HEK293 (cell line): ENCODE measurements around the gene MISP3.

Source experiments
- CTCF ChIA-PET: fragments of 350-600 bp; formaldehyde crosslinking; extraction: SDS; loops from one replicate; lab custom pipeline; 2021; ENCODE audit warnings: antibody characterized with exemption; lab: Yijun Ruan, JAX
- POLR2A ChIA-PET: fragments of 300-600 bp; formaldehyde crosslinking; extraction: SDS; loops from one replicate; lab custom pipeline; 2020; ENCODE audit warnings: antibody characterized with exemption, inconsistent platforms; lab: Yijun Ruan, JAX
- H3K27ac ChIP-seq: fragments of 200-500 bp; sonication (Bioruptor generic); 2 replicates; pipeline ENCODE4 v1.5.1; 2014; ENCODE audit warnings: low read depth, low read length, control low read depth, inconsistent platforms; ENCODE audit errors: extremely low read depth
- H3K36me3 ChIP-seq, 2 experiments: fragments of 200-500 bp in 1 of 2; sonication (Bioruptor generic) in 1 of 2; 1 replicate in 1 of 2; 2 replicates in 1 of 2; pipeline ENCODE4 v1.5.1; 2014 to 2017; ENCODE audit warnings: inconsistent platforms in 2 of 2, low read length in 2 of 2; ENCODE audit not compliant: control insufficient read depth in 2 of 2, insufficient read depth in 1 of 2
- H3K4me1 ChIP-seq: fragments of 200-500 bp; sonication (Bioruptor generic); 2 replicates; pipeline ENCODE4 v1.5.1; 2014; ENCODE audit warnings: mild to moderate bottlenecking, low read length, inconsistent platforms; ENCODE audit not compliant: control insufficient read depth, insufficient read depth
- H3K4me3 ChIP-seq: 2 replicates; pipeline ENCODE4 v1.5.1; 2011; ENCODE audit warnings: low read depth, mild to moderate bottlenecking, control low read depth, low read length, moderate library complexity
- H3K9me3 ChIP-seq: fragments of 200-500 bp; sonication (Bioruptor generic); 2 replicates; pipeline ENCODE4 v1.5.1; 2014; ENCODE audit warnings: low read depth, low read length, inconsistent platforms; ENCODE audit not compliant: control insufficient read depth, insufficient read depth
- AEBP2 ChIP-seq: fragments of 450-650 bp; formaldehyde crosslinking; IDR thresholded peaks from 2 replicates; pipeline ENCODE4 v1.5.1; 2016; ENCODE audit warnings: missing biosample characterization, missing genetic modification characterization, borderline replicate concordance
- GLIS1 ChIP-seq: fragments of 450-650 bp; formaldehyde crosslinking; IDR thresholded peaks from 2 replicates; pipeline ENCODE4 v1.5.1; 2016; ENCODE audit warnings: missing biosample characterization, missing genetic modification characterization
- GLIS2 ChIP-seq: fragments of 450-650 bp; formaldehyde crosslinking; IDR thresholded peaks from 2 replicates; pipeline ENCODE4 v1.5.1; 2016; ENCODE audit warnings: missing biosample characterization, missing genetic modification characterization
- HOXA7 ChIP-seq: sonication (generic); formaldehyde crosslinking; IDR thresholded peaks from 2 replicates; pipeline ENCODE4 v1.8.1; 2022; ENCODE audit warnings: missing genetic modification reagents, borderline replicate concordance
- IKZF3 ChIP-seq: fragments of 450-650 bp; IDR thresholded peaks from 2 replicates; pipeline ENCODE4 v1.5.0; 2018; ENCODE audit warnings: missing biosample characterization, mild to moderate bottlenecking, missing genetic modification characterization, moderate library complexity
- PRDM1 ChIP-seq: fragments of 450-650 bp; formaldehyde crosslinking; IDR thresholded peaks from 2 replicates; pipeline ENCODE4; 2016; ENCODE audit warnings: missing biosample characterization, missing genetic modification characterization
- SP7 ChIP-seq: fragments of 450-650 bp; formaldehyde crosslinking; IDR thresholded peaks from 2 replicates; pipeline ENCODE4 v1.5.1; 2016; ENCODE audit warnings: missing biosample characterization, missing genetic modification characterization
- YY2 ChIP-seq: fragments of 450-650 bp; formaldehyde crosslinking; IDR thresholded peaks from 2 replicates; pipeline ENCODE4 v1.5.1; 2016; ENCODE audit warnings: missing biosample characterization, missing genetic modification characterization
- ZEB2 ChIP-seq: fragments of 450-650 bp; formaldehyde crosslinking; IDR thresholded peaks from 2 replicates; pipeline ENCODE4 v1.5.1; 2016; ENCODE audit warnings: missing biosample characterization, missing genetic modification characterization
- ZFP37 ChIP-seq: fragments of 450-650 bp; formaldehyde crosslinking; IDR thresholded peaks from 2 replicates; pipeline ENCODE4 v1.5.1; 2016; ENCODE audit warnings: missing biosample characterization, missing genetic modification characterization
- ZNF133 ChIP-seq: fragments of 450-650 bp; formaldehyde crosslinking; IDR thresholded peaks from 2 replicates; pipeline ENCODE4 v1.5.1; 2016; ENCODE audit warnings: missing biosample characterization, missing genetic modification characterization
- ZNF138 ChIP-seq: fragments of 450-650 bp; formaldehyde crosslinking; IDR thresholded peaks from 2 replicates; pipeline ENCODE4 v1.5.1; 2016; ENCODE audit warnings: missing biosample characterization, missing genetic modification characterization, borderline replicate concordance
- ZNF175 ChIP-seq: fragments of 450-650 bp; formaldehyde crosslinking; IDR thresholded peaks from 2 replicates; pipeline ENCODE4 v1.5.1; 2016; ENCODE audit warnings: missing biosample characterization, missing genetic modification characterization
- ZNF18 ChIP-seq: fragments of 450-650 bp; formaldehyde crosslinking; IDR thresholded peaks from 2 replicates; pipeline ENCODE4 v1.5.1; 2016; ENCODE audit warnings: missing biosample characterization, missing genetic modification characterization
- ZNF184 ChIP-seq: fragments of 450-650 bp; IDR thresholded peaks from 2 replicates; pipeline ENCODE4 v1.5.1; 2018; ENCODE audit warnings: missing biosample characterization, mild to moderate bottlenecking, missing genetic modification characterization
- ZNF24 ChIP-seq: fragments of 450-650 bp; formaldehyde crosslinking; IDR thresholded peaks from 2 replicates; pipeline ENCODE4 v1.5.1; 2016; ENCODE audit warnings: missing biosample characterization, missing genetic modification characterization
- ZNF248 ChIP-seq: fragments of 450-650 bp; formaldehyde crosslinking; IDR thresholded peaks from 2 replicates; pipeline ENCODE4 v1.5.1; 2017; ENCODE audit warnings: missing biosample characterization, missing genetic modification characterization
- ZNF292 ChIP-seq: fragments of 450-650 bp; formaldehyde crosslinking; IDR thresholded peaks from 2 replicates; pipeline ENCODE4 v1.5.1; 2016; ENCODE audit warnings: low read depth, missing biosample characterization, missing genetic modification characterization, borderline replicate concordance
- ZNF311 ChIP-seq: fragments of 450-650 bp; formaldehyde crosslinking; IDR thresholded peaks from 2 replicates; pipeline ENCODE4 v1.5.1; 2017; ENCODE audit warnings: missing biosample characterization, missing genetic modification characterization, borderline replicate concordance
- ZNF48 ChIP-seq: fragments of 450-650 bp; formaldehyde crosslinking; IDR thresholded peaks from 2 replicates; pipeline ENCODE4 v1.5.1; 2016; ENCODE audit warnings: missing biosample characterization, missing genetic modification characterization
- ZNF501 ChIP-seq: fragments of 450-650 bp; formaldehyde crosslinking; IDR thresholded peaks from 2 replicates; pipeline ENCODE4 v1.5.1; 2016; ENCODE audit warnings: missing biosample characterization, missing genetic modification characterization
- ZNF621 ChIP-seq: fragments of 450-650 bp; formaldehyde crosslinking; IDR thresholded peaks from 2 replicates; pipeline ENCODE4 v1.5.1; 2017; ENCODE audit warnings: missing biosample characterization, missing genetic modification characterization
- ZNF626 ChIP-seq: fragments of 450-650 bp; sonication (Bioruptor Pico); formaldehyde crosslinking; IDR thresholded peaks from 2 replicates; pipeline ENCODE4 v1.5.1; 2018; ENCODE audit warnings: missing biosample characterization, missing genetic modification characterization, inconsistent platforms
- ZNF776 ChIP-seq: fragments of 450-650 bp; formaldehyde crosslinking; IDR thresholded peaks from 2 replicates; pipeline ENCODE4 v1.5.0; 2017; ENCODE audit warnings: missing biosample characterization, missing genetic modification characterization, borderline replicate concordance

MISP3 gene

GRCh38 chr19:14119644-14120496 is 47.3 kb downstream of the MISP3 start (continued):
- TF ChIP-seq ZNF776 = no peak
- peak; percentile 55; the same call in 1 of the 2 replicates for TF ChIP-seq GLIS2
- peak; percentile 32; the same call in 1 of the 2 replicates for TF ChIP-seq GLIS1 (tag by site-specific recombination)
- no peak for TF ChIP-seq PRDM1 (tag by site-specific recombination)
- TF ChIP-seq ZNF501 (tag by site-specific recombination) = no peak

DNA sequence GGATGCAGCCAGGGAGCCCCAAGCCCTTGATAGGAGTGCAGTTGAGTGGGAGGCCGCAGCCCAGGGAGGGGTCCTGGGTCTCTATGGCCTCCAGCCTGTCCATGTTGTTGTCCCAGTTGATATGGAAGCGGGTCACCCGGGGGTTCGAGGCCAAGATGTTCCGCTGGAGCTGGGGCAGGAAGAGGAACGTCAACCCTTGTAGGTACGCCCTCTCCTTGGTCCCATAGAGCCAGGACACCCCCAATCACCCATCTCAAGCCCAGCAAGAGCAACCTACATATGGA is 47.9 kb downstream of the MISP3 start:
- Histone ChIP-seq H3K4me3 (no peak overlapping the region), H3K27ac (no peak overlapping the region), H3K9me3 (no peaks in the 10 kb centered on the region), H3K4me1 (peaks cover 3% of the 10 kb centered on the region), H3K36me3 (peaks cover 15 to 45% of the 10 kb centered on the region in 2 experiments)
- TF ChIP-seq ZNF175 (no peak), ZNF184 (tag by site-specific recombination) (no peak), YY2 (no peak), HOXA7 (no peak), ZNF626 (tag by site-specific recombination) (no peak), ZNF18 (tag by site-specific recombination) (no peak), IKZF3 (tag by site-specific recombination) (no peak), ZNF311 (tag by site-specific recombination) (no peak), ZNF292 (tag by site-specific recombination) (no peak), ZNF133 (tag by site-specific recombination) (no peak), ZNF248 (no peak), ZFP37 (tag by site-specific recombination) (no peak), ZNF138 (tag by site-specific recombination) (no peak), ZEB2 (tag by site-specific recombination) (no peak), SP7 (tag by site-specific recombination) (no peak), ZNF24 (tag by site-specific recombination) (no peak), ZNF48 (tag by site-specific recombination) (no peak), ZNF621 (tag by site-specific recombination) (no peak), AEBP2 (tag by site-specific recombination) (no peak)
- ChIA-PET POLR2A (interaction anchor here (1.7 kb wide), 1 partner anchor 17 kb away, joined by 6 read pairs; no protein-coding TSS in a partner anchor), CTCF (interaction anchor here (0.7 kb wide), 1 partner anchor 16 kb away, joined by 4 read pairs; the partner anchor contains the start of gene ASF1B)
